ENCODE data around the gene IFNLR1. TPM values are rescaled to one million over a fixed set of nuclear protein-coding genes. Genes with fewer than 3 reads are reported as not detected.

Gene IFNLR1
- total RNA-seq, 2 experiments from 2014 or later, result 4.3 to 4.6 TPM

DNA sequence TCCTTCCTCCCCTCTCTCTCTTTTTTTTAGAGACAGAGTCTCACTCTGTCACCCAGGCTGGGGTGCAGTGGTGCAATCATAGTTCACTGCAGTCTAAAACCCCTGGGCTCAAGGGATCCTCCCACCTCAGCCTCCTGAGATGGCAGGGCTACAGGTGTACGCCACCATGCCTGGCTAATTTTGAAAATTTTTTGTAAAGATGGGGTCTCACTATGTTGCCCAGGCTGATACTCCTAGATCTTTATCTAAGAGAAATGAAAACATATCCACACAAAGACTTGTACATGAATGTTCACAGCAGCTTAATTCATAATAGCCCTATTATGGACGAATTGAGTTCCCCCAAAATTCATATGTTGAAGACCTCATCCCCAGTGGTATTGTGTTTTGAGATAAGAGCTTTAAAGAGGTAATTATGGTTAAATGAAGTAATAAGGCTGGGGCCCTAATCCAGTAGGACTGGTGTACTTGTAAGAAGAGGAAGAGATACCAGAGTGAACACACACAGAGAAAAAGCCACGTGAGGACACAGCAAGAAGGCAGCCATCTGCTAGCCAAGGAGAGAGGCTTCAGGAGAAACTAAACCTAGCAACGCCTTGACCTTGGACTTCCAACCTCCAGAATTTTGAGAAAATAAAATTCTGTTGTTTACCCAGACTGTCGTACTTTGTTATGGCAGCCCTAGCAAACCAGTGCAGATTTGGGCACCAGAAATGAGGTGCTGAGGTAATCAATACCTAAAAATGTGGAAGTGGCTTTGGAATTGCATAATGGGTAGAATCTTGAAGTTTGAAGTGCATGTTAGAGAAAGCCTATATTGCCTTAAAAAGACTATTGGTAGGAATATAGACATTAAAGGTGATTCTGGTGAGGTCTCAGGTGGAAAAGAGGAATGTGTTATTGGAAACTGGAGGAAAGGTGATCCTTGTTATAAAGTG, 13.2 kb downstream of the IFNLR1 start:
- Mint-ChIP-seq H3K27ac (no peak overlapping the region), H3K27me3 (ENCODE audit: low read depth) (no peaks in the 10 kb centered on the region)
- CTCF ChIA-PET, result no interaction called here

DNA sequence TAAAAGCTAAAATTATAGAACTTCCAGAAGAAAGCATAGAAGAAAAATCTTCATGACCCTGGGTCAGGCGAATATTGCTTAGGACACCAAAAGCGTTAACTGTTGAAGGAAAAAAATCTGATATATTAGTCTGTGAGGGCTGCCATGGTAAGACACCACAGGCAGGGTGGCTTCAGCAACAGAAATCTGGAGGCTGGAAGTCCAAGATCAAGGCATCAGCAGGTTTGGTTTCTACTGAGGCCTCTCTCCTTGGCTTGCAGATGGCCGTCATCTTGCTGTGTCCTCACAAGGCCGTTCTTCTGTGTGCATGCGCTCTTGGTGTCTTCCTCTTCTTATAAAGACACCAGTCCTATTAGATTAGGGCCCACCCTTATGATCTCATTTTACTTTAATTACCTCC, 14.5 kb downstream of the IFNLR1 start:
- CTCF ChIA-PET, result interaction anchor here (0.9 kb wide), 1 partner anchor 23 kb away, joined by 4 read pairs; no protein-coding TSS in a partner anchor

More for the DNA sequence above, 13.2 kb downstream of the IFNLR1 start:
- Mint-ChIP-seq H3K36me3 (ENCODE audit: low read depth) (no peaks in the 10 kb centered on the region), H3K4me1 (ENCODE audit: low read depth) (no peaks in the 10 kb centered on the region), H3K9me3 (no peaks in the 10 kb centered on the region), H3K4me3 (no peak overlapping the region)
- intact Hi-C loops (cut with micrococcal nuclease), result no loop called here
- no peak for DNase-seq

DNA sequence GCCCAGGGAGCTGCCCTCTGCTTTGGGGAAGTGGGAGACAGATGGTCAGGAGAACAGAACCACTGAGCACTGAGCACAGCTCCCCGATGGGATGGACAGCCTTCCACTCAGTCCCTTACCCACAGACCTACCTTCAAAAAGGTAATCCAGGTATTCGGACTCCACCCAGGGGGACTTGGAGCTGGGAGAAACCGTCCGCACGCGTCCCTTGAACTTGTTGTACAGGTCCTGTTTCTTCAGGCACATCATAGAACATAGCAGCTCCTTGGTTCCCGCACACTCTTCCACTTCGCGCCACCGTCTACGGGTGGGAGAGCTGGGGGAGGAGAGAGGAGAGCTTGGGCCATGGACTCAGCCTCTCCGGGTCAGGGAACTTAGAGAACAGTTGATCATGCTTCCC, 17.8 kb downstream of the IFNLR1 start:
- Mint-ChIP-seq H3K4me1 (ENCODE audit: low read depth) (no peaks in the 10 kb centered on the region), H3K27ac (no peak overlapping the region), H3K27me3 (ENCODE audit: low read depth) (no peaks in the 10 kb centered on the region), H3K36me3 (ENCODE audit: low read depth) (no peaks in the 10 kb centered on the region), H3K4me3 (no peak overlapping the region), H3K9me3 (no peaks in the 10 kb centered on the region)
- intact Hi-C loops (cut with micrococcal nuclease), result no loop called here
- CTCF ChIA-PET, result interaction anchor here (1.0 to 1.1 kb wide), 2 partner anchors 20 to 215 kb away, joined by 3 to 4 read pairs; no protein-coding TSS in a partner anchor
- no peak for DNase-seq

More for the DNA sequence above, 14.5 kb downstream of the IFNLR1 start:
- Mint-ChIP-seq H3K27ac (no peak overlapping the region), H3K9me3 (no peaks in the 10 kb centered on the region), H3K36me3 (ENCODE audit: low read depth) (no peaks in the 10 kb centered on the region), H3K27me3 (ENCODE audit: low read depth) (no peaks in the 10 kb centered on the region), H3K4me3 (no peak overlapping the region), H3K4me1 (ENCODE audit: low read depth) (no peaks in the 10 kb centered on the region)
- intact Hi-C loops (cut with micrococcal nuclease), result no loop called here
- no peak for DNase-seq

DNA sequence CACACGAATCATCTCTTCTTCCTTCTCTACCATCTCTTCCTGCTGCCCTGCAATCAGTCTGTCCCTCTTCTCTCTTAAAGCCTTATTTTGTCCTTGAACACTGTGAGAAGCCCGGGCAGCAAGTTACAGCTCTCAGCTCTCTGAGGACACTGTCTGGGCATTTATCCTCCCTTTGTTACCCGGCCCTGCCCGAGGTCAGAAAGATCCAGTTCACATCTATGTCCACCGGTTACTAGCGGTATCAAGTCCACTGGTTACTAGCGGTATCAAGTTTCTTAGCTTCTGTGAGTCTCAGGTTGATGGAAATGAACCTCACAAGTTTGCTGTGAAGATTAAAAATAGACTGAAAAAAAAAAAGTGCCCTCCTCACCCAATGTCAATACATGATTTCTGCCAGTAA, 18.8 kb downstream of the IFNLR1 start:
- H3K4me3 Mint-ChIP-seq, result no peak overlapping the region
- no peak overlapping the region for H3K27ac Mint-ChIP-seq
- H3K4me1 Mint-ChIP-seq (ENCODE audit: low read depth), result no peaks in the 10 kb centered on the region

DNA sequence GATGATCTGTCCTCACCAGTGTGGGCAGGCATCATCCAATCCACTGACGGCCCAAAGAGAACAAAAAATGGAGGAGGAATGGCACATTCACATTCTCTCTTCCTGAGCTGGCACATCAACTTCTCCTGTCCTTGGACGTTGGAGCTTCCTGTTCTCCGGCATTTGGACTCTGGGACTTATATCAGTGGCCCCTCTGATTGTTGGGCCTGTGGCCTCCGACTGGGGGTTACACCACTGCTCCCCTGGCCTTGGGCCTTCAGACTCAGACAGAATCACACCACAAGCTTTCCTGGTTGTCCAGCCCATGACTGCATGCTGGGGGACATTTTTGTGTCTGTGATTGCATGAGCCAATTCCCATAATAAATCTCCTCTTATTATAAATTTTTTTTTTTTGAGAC, 20.1 kb downstream of the IFNLR1 start:
- H3K4me1 Mint-ChIP-seq (ENCODE audit: low read depth), result no peaks in the 10 kb centered on the region
- no peak overlapping the region for H3K4me3 Mint-ChIP-seq
- intact Hi-C loops (cut with micrococcal nuclease), result no loop called here
- no peaks in the 10 kb centered on the region for H3K9me3 Mint-ChIP-seq
- H3K27me3 Mint-ChIP-seq (ENCODE audit: low read depth), result no peaks in the 10 kb centered on the region
- H3K27ac Mint-ChIP-seq, result no peak overlapping the region
- CTCF ChIA-PET, result interaction anchor here (0.6 kb wide), 1 partner anchor 238 kb away, joined by 3 read pairs; no protein-coding TSS in a partner anchor
- DNase-seq, result no peak
- H3K36me3 Mint-ChIP-seq (ENCODE audit: low read depth), result no peaks in the 10 kb centered on the region

More for the DNA sequence above, 18.8 kb downstream of the IFNLR1 start:
- Mint-ChIP-seq H3K9me3 (no peaks in the 10 kb centered on the region), H3K36me3 (ENCODE audit: low read depth) (no peaks in the 10 kb centered on the region), H3K27me3 (ENCODE audit: low read depth) (no peaks in the 10 kb centered on the region)
- intact Hi-C loops (cut with micrococcal nuclease), result no loop called here
- no peak for DNase-seq
- CTCF ChIA-PET, result no interaction called here

DNA sequence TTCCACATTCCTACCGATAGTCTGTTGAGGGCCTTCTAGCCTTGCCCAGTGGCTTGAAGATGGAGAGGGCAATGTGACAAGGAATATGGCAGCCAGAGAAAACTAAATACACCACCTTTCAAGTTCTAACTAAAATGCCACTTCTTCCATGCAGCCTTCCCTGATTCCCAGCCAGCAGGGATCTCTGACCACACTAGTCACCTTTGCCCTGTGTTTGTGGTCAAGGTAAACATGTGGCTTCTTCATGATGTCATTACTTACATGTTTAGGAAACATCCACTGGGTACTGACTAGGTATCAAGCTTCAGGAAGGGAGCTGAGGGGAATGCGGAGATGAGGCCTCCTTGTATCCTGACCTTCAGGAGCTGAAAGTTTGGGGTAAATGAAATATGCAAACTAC, 21.6 kb downstream of the IFNLR1 start:
- Mint-ChIP-seq H3K9me3 (no peaks in the 10 kb centered on the region), H3K4me1 (ENCODE audit: low read depth) (no peaks in the 10 kb centered on the region), H3K36me3 (ENCODE audit: low read depth) (no peaks in the 10 kb centered on the region), H3K4me3 (no peak overlapping the region), H3K27ac (no peak overlapping the region), H3K27me3 (ENCODE audit: low read depth) (no peaks in the 10 kb centered on the region)
- intact Hi-C loops (cut with micrococcal nuclease), result no loop called here
- no peak for DNase-seq
- CTCF ChIA-PET, result interaction anchor here (1.5 kb wide), 1 partner anchor 15 kb away, joined by 5 read pairs; no protein-coding TSS in a partner anchor

DNA sequence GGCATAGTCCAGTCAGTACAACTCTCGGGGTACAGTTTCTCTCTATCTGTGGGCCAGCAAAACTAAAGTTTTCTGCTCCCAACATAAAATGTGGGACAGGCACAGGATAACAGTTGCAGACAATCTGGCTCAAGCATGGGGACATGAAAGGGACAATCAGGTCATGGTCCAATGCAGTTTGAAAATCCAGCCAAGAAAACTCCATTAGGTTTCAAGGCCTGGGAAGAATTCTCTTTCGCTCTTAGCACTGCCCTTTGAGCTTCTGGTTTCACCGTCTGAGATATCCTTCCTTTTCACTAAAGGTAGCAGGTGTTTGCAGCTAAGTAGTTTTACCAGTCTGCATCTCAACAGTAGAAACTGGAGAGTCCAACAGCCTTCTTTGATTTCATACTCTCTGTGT, 23.1 kb downstream of the IFNLR1 start:
- Mint-ChIP-seq H3K27me3 (ENCODE audit: low read depth) (no peaks in the 10 kb centered on the region), H3K27ac (no peak overlapping the region), H3K4me1 (ENCODE audit: low read depth) (no peaks in the 10 kb centered on the region), H3K36me3 (ENCODE audit: low read depth) (no peaks in the 10 kb centered on the region), H3K9me3 (no peaks in the 10 kb centered on the region), H3K4me3 (no peak overlapping the region)
- intact Hi-C loops (cut with micrococcal nuclease), result no loop called here
- CTCF ChIA-PET, result interaction anchor here (1.1 kb wide), 1 partner anchor 9 kb away, joined by 4 read pairs; no protein-coding TSS in a partner anchor
- no peak for DNase-seq

DNA sequence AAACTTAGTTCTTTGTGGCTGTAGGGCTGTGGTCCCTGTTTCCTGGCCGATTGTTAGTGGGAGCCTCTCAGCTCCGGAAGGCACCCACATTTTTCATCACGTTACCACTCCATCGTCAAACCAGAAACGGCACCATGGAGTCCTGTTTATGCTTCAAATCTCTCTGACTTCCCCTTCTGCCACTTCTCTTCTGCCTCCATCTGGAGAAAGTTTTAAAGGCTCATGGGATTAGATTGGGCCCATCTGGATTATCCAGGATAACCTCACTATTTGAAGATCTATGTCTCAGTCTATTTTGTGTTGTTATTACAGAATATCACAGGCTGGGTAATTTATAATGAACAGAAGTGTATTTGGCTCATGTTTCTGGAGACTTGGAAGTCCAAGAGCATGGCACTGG, 24.9 kb downstream of the IFNLR1 start:
- CTCF ChIA-PET, result interaction anchor here (1.0 to 1.3 kb wide), 3 partner anchors 10 to 248 kb away, joined by 3 to 4 read pairs (median 3); no protein-coding TSS in a partner anchor
- H3K4me3 Mint-ChIP-seq, result no peak overlapping the region
- H3K27me3 Mint-ChIP-seq (ENCODE audit: low read depth), result no peaks in the 10 kb centered on the region
- DNase-seq, result no peak
- no peaks in the 10 kb centered on the region for H3K4me1 Mint-ChIP-seq (ENCODE audit: low read depth)
- intact Hi-C loops (cut with micrococcal nuclease), result no loop called here
- no peaks in the 10 kb centered on the region for H3K9me3 Mint-ChIP-seq
- H3K36me3 Mint-ChIP-seq (ENCODE audit: low read depth), result no peaks in the 10 kb centered on the region
- no peak overlapping the region for H3K27ac Mint-ChIP-seq

DNA sequence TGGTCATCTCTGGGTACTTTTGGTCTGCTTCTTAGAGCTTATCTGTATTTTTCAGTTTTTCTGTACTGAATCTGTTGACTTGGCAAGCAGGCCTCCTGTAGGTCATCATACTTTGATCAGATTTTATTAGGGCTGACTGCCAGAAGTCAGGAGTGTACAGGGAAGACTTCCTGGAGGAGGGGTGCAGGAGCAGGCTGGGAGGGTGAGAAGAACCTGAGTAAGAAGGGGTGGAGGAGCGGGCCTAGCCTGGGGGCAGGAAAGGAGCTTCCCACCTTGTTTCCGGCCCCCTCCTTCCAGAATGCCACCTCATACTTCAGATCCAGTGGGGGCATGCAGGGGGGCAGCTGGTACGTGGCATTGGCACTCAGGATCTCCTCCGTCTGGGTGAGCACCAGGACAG, 25.8 kb downstream of the IFNLR1 start:
- no peak for DNase-seq
- CTCF ChIA-PET, result interaction anchor here (1.0 to 1.3 kb wide), 3 partner anchors 9 to 247 kb away, joined by 3 to 4 read pairs (median 3); no protein-coding TSS in a partner anchor
- Mint-ChIP-seq H3K36me3 (ENCODE audit: low read depth) (no peaks in the 10 kb centered on the region), H3K4me3 (no peak overlapping the region), H3K27ac (no peak overlapping the region), H3K4me1 (ENCODE audit: low read depth) (no peaks in the 10 kb centered on the region), H3K27me3 (ENCODE audit: low read depth) (no peaks in the 10 kb centered on the region), H3K9me3 (no peaks in the 10 kb centered on the region)
- intact Hi-C loops (cut with micrococcal nuclease), result no loop called here

DNA sequence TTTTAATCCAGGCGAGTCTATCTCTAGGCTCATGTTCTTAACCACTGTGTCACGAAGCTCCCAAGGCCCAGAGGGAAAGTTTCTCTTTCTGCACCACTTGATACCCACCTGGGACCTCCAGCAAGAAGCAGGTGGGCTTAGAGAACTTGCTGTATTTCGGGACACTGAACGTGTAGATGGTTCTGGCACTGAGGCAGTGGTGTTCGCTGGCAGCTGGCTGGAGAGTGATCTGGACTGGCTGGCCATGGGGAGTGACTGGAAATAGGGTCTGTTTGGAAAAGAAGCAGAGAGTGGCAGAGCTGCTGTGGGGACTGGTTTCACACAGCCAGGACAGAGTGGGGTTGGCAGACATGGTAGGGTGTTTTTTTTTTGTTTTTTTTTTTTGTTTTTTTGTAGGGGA, 27.7 kb downstream of the IFNLR1 start:
- CTCF ChIA-PET, result interaction anchor here (1.0 to 1.1 kb wide), 2 partner anchors 9 to 40 kb away, joined by 3 to 6 read pairs; no protein-coding TSS in a partner anchor

DNA sequence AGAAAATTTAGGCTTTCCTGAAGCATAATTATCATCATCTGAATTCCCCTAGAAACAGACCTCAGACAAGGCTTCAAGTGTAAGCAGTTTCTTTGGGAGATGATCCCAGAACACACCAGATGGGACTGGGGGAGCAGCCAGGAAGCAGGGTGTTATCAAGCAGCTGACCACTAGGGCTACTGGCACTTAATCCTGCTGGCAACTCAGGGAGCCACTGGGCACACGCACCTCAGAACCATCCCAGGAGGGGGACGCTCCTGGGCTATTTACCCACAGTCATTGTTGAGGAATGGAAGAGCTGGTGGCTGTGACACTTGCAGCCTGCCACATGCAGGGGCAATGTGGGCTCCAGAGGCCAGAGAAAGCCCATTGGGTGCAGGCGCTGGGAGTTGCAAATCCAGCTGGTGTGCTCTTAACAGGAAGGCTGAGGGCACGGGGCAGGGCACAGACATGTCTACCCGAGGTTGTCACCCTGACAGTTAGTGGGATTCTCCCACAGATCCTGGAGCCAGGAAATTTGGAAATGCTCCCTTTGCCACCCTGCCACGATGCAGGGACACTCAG, 29.1 kb downstream of the IFNLR1 start:
- no peaks in the 10 kb centered on the region for H3K9me3 Mint-ChIP-seq
- H3K4me3 Mint-ChIP-seq, result no peak overlapping the region
- H3K36me3 Mint-ChIP-seq (ENCODE audit: low read depth), result no peaks in the 10 kb centered on the region
- no peak for DNase-seq
- CTCF ChIA-PET, result no interaction called here
- no peak overlapping the region for H3K27ac Mint-ChIP-seq
- intact Hi-C loops (cut with micrococcal nuclease), result no loop called here
- peaks cover 2% of the 10 kb centered on the region for H3K27me3 Mint-ChIP-seq (ENCODE audit: low read depth)
- no peaks in the 10 kb centered on the region for H3K4me1 Mint-ChIP-seq (ENCODE audit: low read depth)

More for the DNA sequence above, 27.7 kb downstream of the IFNLR1 start:
- Mint-ChIP-seq H3K4me3 (no peak overlapping the region), H3K27me3 (ENCODE audit: low read depth) (no peaks in the 10 kb centered on the region), H3K36me3 (ENCODE audit: low read depth) (no peaks in the 10 kb centered on the region), H3K27ac (no peak overlapping the region), H3K4me1 (ENCODE audit: low read depth) (no peaks in the 10 kb centered on the region), H3K9me3 (no peaks in the 10 kb centered on the region)
- DNase-seq, result no peak
- intact Hi-C loops (cut with micrococcal nuclease), result no loop called here

DNA sequence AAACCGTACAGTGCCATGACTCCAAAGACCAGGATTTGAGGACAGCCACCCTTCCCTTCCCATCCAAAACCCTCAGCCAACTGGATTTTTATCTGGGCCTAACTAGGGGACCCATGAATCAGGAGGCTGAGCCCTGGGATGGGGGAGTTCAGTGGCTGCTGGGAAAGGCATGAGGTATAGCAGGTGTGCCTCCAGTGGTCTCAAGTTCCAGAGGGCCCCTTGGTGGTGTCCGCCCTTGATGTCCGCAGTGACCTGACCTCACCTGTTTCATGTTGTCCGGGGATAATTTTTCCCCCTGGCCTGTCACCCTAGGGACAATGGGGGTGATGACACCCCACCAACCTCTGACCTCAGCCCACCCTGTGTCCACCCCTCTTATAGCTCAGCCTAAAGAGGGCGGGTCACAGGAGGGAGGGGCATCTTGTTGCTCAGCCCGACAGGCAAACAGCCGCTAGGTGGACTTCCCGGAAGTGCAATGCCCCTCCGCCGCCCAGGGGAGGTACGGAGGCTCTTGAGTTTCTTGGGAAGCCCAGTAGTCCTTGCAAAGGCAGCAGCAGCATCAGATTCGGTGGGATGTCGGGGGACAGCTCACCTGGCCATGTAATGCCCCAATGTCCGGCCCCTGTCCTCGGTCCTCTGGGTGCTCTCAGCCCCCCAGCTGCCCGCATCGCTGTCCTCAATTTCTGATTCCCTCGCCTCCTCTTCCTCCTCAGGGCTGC, 30.4 kb downstream of the IFNLR1 start:
- H3K4me1 Mint-ChIP-seq (ENCODE audit: low read depth), result no peaks in the 10 kb centered on the region
- no peaks in the 10 kb centered on the region for H3K9me3 Mint-ChIP-seq
- no peak overlapping the region for H3K27ac Mint-ChIP-seq
- H3K27me3 Mint-ChIP-seq (ENCODE audit: low read depth), result peaks cover 11% of the 10 kb centered on the region
- no peaks in the 10 kb centered on the region for H3K36me3 Mint-ChIP-seq (ENCODE audit: low read depth)
- no peak overlapping the region for H3K4me3 Mint-ChIP-seq
- DNase-seq, result no peak
- intact Hi-C loops (cut with micrococcal nuclease), result no loop called here
- CTCF ChIA-PET, result interaction anchor here (0.6 kb wide), 1 partner anchor 524 kb away, joined by 5 read pairs; no protein-coding TSS in a partner anchor

Data from activated naive CD4-positive, alpha-beta T cell treated with anti-CD3 and anti-CD28 coated beads for 36 hours (primary cell).